GM23248 (cell line): ENCODE measurements around the gene GGCX. TPM values are rescaled to one million over a fixed set of nuclear protein-coding genes. Genes with fewer than 3 reads are reported as not detected.
"Not testable (repeated sequence)": the region's sequence is repeated elsewhere in the genome, so short reads cannot be mapped to it uniquely, and the experiment has no call there.

Experiments used
- DNase-seq: peaks from one replicate; pipeline ENCODE4 v3.0.0-alpha.2; 2015
- H2AFZ ChIP-seq: fragments of 200-600 bp; sonication (generic); 2 replicates; pipeline ENCODE4 v1.6.1; 2016; ENCODE audit warnings: antibody characterized with exemption
- H3F3A ChIP-seq: fragments of 200-600 bp; sonication (generic); 2 replicates; pipeline ENCODE4 v1.6.1; 2016; ENCODE audit warnings: mild to moderate bottlenecking, antibody characterized with exemption, mixed run types; ENCODE audit not compliant: insufficient read depth
- H3K27ac ChIP-seq: fragments of 200-600 bp; sonication (generic); 2 replicates; pipeline ENCODE4 v1.5.1; 2016; ENCODE audit warnings: mild to moderate bottlenecking
- H3K27me3 ChIP-seq: fragments of 200-600 bp; sonication (generic); replicated peaks from 2 replicates; pipeline ENCODE4 v1.6.1; 2016; ENCODE audit warnings: mild to moderate bottlenecking; ENCODE audit not compliant: insufficient read depth
- H3K36me3 ChIP-seq: fragments of 200-600 bp; sonication (generic); 2 replicates; pipeline ENCODE4 v1.6.1; 2016; ENCODE audit warnings: low read depth, mild to moderate bottlenecking
- H3K4me1 ChIP-seq: fragments of 200-600 bp; sonication (generic); 2 replicates; pipeline ENCODE4 v1.6.1; 2016; ENCODE audit warnings: mild to moderate bottlenecking; ENCODE audit not compliant: insufficient read depth
- H3K4me2 ChIP-seq: fragments of 200-600 bp; sonication (generic); one replicate; pipeline ENCODE4 v1.6.1; 2016; ENCODE audit warnings: mild to moderate bottlenecking; ENCODE audit not compliant: unreplicated experiment
- H3K4me3 ChIP-seq: fragments of 200-600 bp; sonication (generic); 2 replicates; pipeline ENCODE4 v1.5.1; 2016; ENCODE audit warnings: mild to moderate bottlenecking
- H3K79me2 ChIP-seq: fragments of 200-600 bp; sonication (generic); 2 replicates; pipeline ENCODE4 v1.6.1; 2016; ENCODE audit warnings: mild to moderate bottlenecking; ENCODE audit not compliant: insufficient read depth
- H3K9ac ChIP-seq: fragments of 200-600 bp; sonication (generic); 2 replicates; pipeline ENCODE4 v1.6.1; 2016; ENCODE audit warnings: mild to moderate bottlenecking
- H3K9me2 ChIP-seq: fragments of 200-600 bp; sonication (generic); 2 replicates; pipeline ENCODE4 v1.6.1; 2016; ENCODE audit warnings: mixed run types, mild to moderate bottlenecking, moderate library complexity; ENCODE audit not compliant: insufficient read depth
- H3K9me3 ChIP-seq: fragments of 200-600 bp; sonication (generic); one replicate; pipeline ENCODE4 v1.6.1; 2017; ENCODE audit warnings: low read depth
- H4K20me1 ChIP-seq: fragments of 200-600 bp; sonication (generic); 2 replicates; pipeline ENCODE4 v1.6.0; 2016; ENCODE audit not compliant: insufficient read depth
- EZH2 ChIP-seq: fragments of 200-600 bp; sonication (generic); IDR thresholded peaks from 2 replicates; pipeline ENCODE4 v1.6.1; 2018; ENCODE audit warnings: antibody characterized with exemption, mild to moderate bottlenecking; ENCODE audit not compliant: insufficient read depth, poor library complexity, severe bottlenecking
- EZH2phosphoT487 ChIP-seq: fragments of 200-600 bp; sonication (generic); IDR thresholded peaks from 2 replicates; pipeline ENCODE4 v1.6.1; 2018; ENCODE audit warnings: antibody characterized with exemption, moderate library complexity, mild to moderate bottlenecking, low read depth; ENCODE audit not compliant: insufficient read depth
- WGBS, 2 experiments: methylation state at CpG; one replicate each; pipeline ENCODE4 v1.1.6; 2015 to 2017; ENCODE audit warnings: low lambda C conversion rate in 2 of 2, low coverage in 1 of 2; ENCODE audit errors: missing lambda C conversion rate in 2 of 2; 5-methylcytosine and 5-hydroxymethylcytosine counted together
- in situ Hi-C: fragments of 300-500 bp; cut with MboI; formaldehyde crosslinking; loops from 2 replicates; pipeline ENCODE4 v1.15.0; 2020
- polyA plus RNA-seq: library from polyadenylated mRNA; unstranded; fragments of >200 nt; fragmentation: Nextera tagmentation; extraction: Ambion mirVana; gene quantifications from 2 replicates; pipeline ENCODE4 v1.2.1, GENCODE V29; 2016
- total RNA-seq: library from RNA; depleted of rRNA; stranded (reverse); fragments of >200 nt; shearing (Covaris generic); gene quantifications from 2 replicates; pipeline ENCODE4 v1.2.3, GENCODE V29; 2014

Gene GGCX
- total and polyA plus RNA-seq, 2 experiments from 2014 or later = 62.7 to 81.3 TPM

- no peak for TF ChIP-seq EZH2
- peak overlapping the region; percentile 79 for H3K4me2 ChIP-seq
- 0 out of 2 replicates have a peak overlapping the region, but pooled peaks have one; percentile 12 for H3K9ac ChIP-seq
- in situ Hi-C loops = no loop called here
- H2AFZ ChIP-seq = no peak overlapping the region
- 27 to 37% methylated on average over 4 of the region's 4 CpGs for WGBS, 2 experiments
- H3K9me3 ChIP-seq = no peaks in the 10 kb centered on the region
- no peaks in the 10 kb centered on the region for H3K27me3 ChIP-seq
- peaks cover 46% of the 10 kb centered on the region for H3F3A ChIP-seq
- H4K20me1 ChIP-seq = no peaks in the 10 kb centered on the region
- H3K9me2 ChIP-seq = no peaks in the 10 kb centered on the region
- no peaks in the 10 kb centered on the region; the same call in 1 of the 2 replicates for H3K36me3 ChIP-seq
- peaks cover 56% of the 10 kb centered on the region for H3K79me2 ChIP-seq
- peak overlapping the region; percentile 5 for H3K4me3 ChIP-seq
- peak; percentile 72 for DNase-seq
- H3K4me1 ChIP-seq = peaks cover 32% of the 10 kb centered on the region
- peak overlapping the region; percentile 63 for H3K27ac ChIP-seq
Observed at GRCh38 chr2:85605406-85606115, 44.3 kb upstream of the GGCX start.

- H3K27me3 ChIP-seq = no peaks in the 10 kb centered on the region
- peak overlapping the region; percentile 5; the same call in 1 of the 2 replicates for H3K4me3 ChIP-seq
- 30 to 34% methylated on average over 6 of the region's 6 CpGs for WGBS, 2 experiments
- H3K9me3 ChIP-seq = no peaks in the 10 kb centered on the region
- H3K4me2 ChIP-seq = peak overlapping the region; percentile 79
- H2AFZ ChIP-seq = no peak overlapping the region
- in situ Hi-C loops = no loop called here
- H3K79me2 ChIP-seq = peaks cover 48% of the 10 kb centered on the region
- 0 out of 2 replicates have a peak overlapping the region, but pooled peaks have one; percentile 12 for H3K9ac ChIP-seq
- peak overlapping the region; percentile 63 for H3K27ac ChIP-seq
- no peaks in the 10 kb centered on the region for H4K20me1 ChIP-seq
- peaks cover 46% of the 10 kb centered on the region for H3F3A ChIP-seq
- no peaks in the 10 kb centered on the region; the same call in 1 of the 2 replicates for H3K36me3 ChIP-seq
- no peaks in the 10 kb centered on the region for H3K9me2 ChIP-seq
- peak; percentile 31 for DNase-seq
- TF ChIP-seq EZH2phosphoT487 (no peak), EZH2 (no peak)
- H3K4me1 ChIP-seq = peaks cover 32% of the 10 kb centered on the region
Observed at GRCh38 chr2:85604568-85605339, 43.5 kb upstream of the GGCX start.

- DNase-seq, H4K20me1 ChIP-seq, H3K9ac ChIP-seq, H3K36me3 ChIP-seq, H3K27me3 ChIP-seq, H3K9me3 ChIP-seq, in situ Hi-C loops, H3K27ac ChIP-seq, H2AFZ ChIP-seq, H3K9me2 ChIP-seq: not testable (repeated sequence)
- H3K4me1 ChIP-seq = peaks cover 32% of the 10 kb centered on the region
- peak overlapping the region; percentile 79 for H3K4me3 ChIP-seq
- 95 to 97% methylated on average over 3 of the region's 3 CpGs for WGBS, 2 experiments
- peak overlapping the region; percentile 79 for H3K4me2 ChIP-seq
- H3F3A ChIP-seq = peaks cover 46% of the 10 kb centered on the region
- H3K79me2 ChIP-seq = peaks cover 42% of the 10 kb centered on the region
Observed at GRCh38 chr2:85604133-85604444, 42.8 kb upstream of the GGCX start.

- TF ChIP-seq EZH2 (no peak), EZH2phosphoT487 (no peak)
- H3K27me3 ChIP-seq = no peaks in the 10 kb centered on the region
- WGBS, 2 experiments = 1 to 2% methylated on average over 50 to 56 of the region's 73 CpGs
- in situ Hi-C loops = no loop called here
- H3K79me2 ChIP-seq = peaks cover 45% of the 10 kb centered on the region
- H2AFZ ChIP-seq = peak within 1 kb of the TSS; percentile 77
- DNase-seq = peak; percentile 96
- peak within 1 kb of the TSS; percentile 83 for H3K9ac ChIP-seq
- H3K27ac ChIP-seq = peak within 1 kb of the TSS; percentile 64
- no peaks in the 10 kb centered on the region for H3K9me3 ChIP-seq
- H3K4me2 ChIP-seq = peak within 1 kb of the TSS; percentile 79
- H3K9me2 ChIP-seq = no peaks in the 10 kb centered on the region
- peaks cover 4% of the 10 kb centered on the region; the same call in 1 of the 2 replicates for H3K36me3 ChIP-seq
- H3F3A ChIP-seq = peaks cover 39% of the 10 kb centered on the region
- no peaks in the 10 kb centered on the region for H4K20me1 ChIP-seq
- H3K4me3 ChIP-seq = peak within 1 kb of the TSS; percentile 79
- H3K4me1 ChIP-seq = peaks cover 32% of the 10 kb centered on the region
Observed at GRCh38 chr2:85602476-85603234, 41.4 kb upstream of the GGCX start, which contains the start of gene TMEM150A. Gene TMEM150A, minus strand, starts transcription at chr2:85602698. Its CDS starts 750 bp downstream, at chr2:85601948.
